HepG2 (cell line): ENCODE results near the gene MECR. TPM values are rescaled to one million over a fixed set of nuclear protein-coding genes. Genes with fewer than 3 reads are reported as not detected.
A peak's percentile ranks its signal among the peaks of the same experiment; 100 is the strongest.

ENCODE experiments used
- GABPB1 ChIP-seq: IDR thresholded peaks from 2 replicates; pipeline ENCODE4 v1.6.1; 2016; ENCODE audit warnings: mild to moderate bottlenecking, missing genetic modification reagents, moderate library complexity, missing compliant biosample characterization
- HMGXB4 ChIP-seq, 2 experiments: sonication (generic) in 1 of 2; formaldehyde crosslinking in 1 of 2; IDR thresholded peaks; 2 replicates each; pipeline versions ENCODE4 v1.4.0 to v1.6.1; 2018 to 2020; ENCODE audit warnings: missing genetic modification reagents in 2 of 2, borderline replicate concordance in 1 of 2, low read depth in 1 of 2, mild to moderate bottlenecking in 1 of 2, missing biosample characterization in 1 of 2
- PAWR ChIP-seq: sonication (generic); formaldehyde crosslinking; IDR thresholded peaks from 2 replicates; pipeline ENCODE4 v1.4.0; 2020; ENCODE audit warnings: missing genetic modification reagents, mild to moderate bottlenecking, borderline replicate concordance
- STAT5B ChIP-seq: sonication (generic); formaldehyde crosslinking; IDR thresholded peaks from 2 replicates; pipeline ENCODE4 v1.4.0; 2020; ENCODE audit warnings: missing genetic modification reagents
- TRIM24 ChIP-seq: sonication (generic); formaldehyde crosslinking; IDR thresholded peaks from 2 replicates; pipeline ENCODE4 v1.8.0; 2022; ENCODE audit warnings: mild to moderate bottlenecking, missing genetic modification reagents
- ZBTB8A ChIP-seq: sonication (generic); formaldehyde crosslinking; IDR thresholded peaks from 2 replicates; pipeline ENCODE4 v1.4.0; 2020; ENCODE audit warnings: mild to moderate bottlenecking, low read depth, missing genetic modification reagents, borderline replicate concordance
- ZC3H4 ChIP-seq: sonication (generic); formaldehyde crosslinking; IDR thresholded peaks from 2 replicates; pipeline ENCODE4 v1.4.0; 2020; ENCODE audit warnings: missing genetic modification reagents, borderline replicate concordance
- ZNF318 ChIP-seq: sonication (generic); formaldehyde crosslinking; IDR thresholded peaks from 2 replicates; pipeline ENCODE4 v1.4.0; 2020; ENCODE audit warnings: mild to moderate bottlenecking, missing genetic modification reagents
- ZNF546 ChIP-seq: sonication (generic); formaldehyde crosslinking; conservative IDR thresholded peaks from 2 replicates; pipeline ENCODE4 v1.8.1; 2023; ENCODE audit warnings: mild to moderate bottlenecking, missing genetic modification reagents
- ZNF879 ChIP-seq: sonication (generic); formaldehyde crosslinking; IDR thresholded peaks from 2 replicates; pipeline ENCODE4 v1.8.1; 2023; ENCODE audit warnings: missing genetic modification reagents
- ZSCAN12 ChIP-seq: sonication (generic); formaldehyde crosslinking; IDR thresholded peaks from 2 replicates; pipeline ENCODE4 v1.9.0; 2021; ENCODE audit warnings: mild to moderate bottlenecking, missing genetic modification reagents
- polyA plus RNA-seq, 8 experiments: library from polyadenylated mRNA; depleted of rRNA in 3 of 8; stranded (reverse) in 7 of 8; unstranded in 1 of 8; fragments of >200 nt; fragmentation: Illumina TruSeq in 4 of 8; extraction: Trizol in 4 of 8; gene quantifications; 2 replicates each; pipeline versions ENCODE4 v1.2.1 to v1.2.3, GENCODE V29; 2011 to 2016; ENCODE audit warnings: low read depth in 4 of 8, missing spikeins in 1 of 8, mixed read lengths in 1 of 8; ENCODE audit not compliant: insufficient read depth in 1 of 8
- total RNA-seq, 5 experiments: library from RNA; depleted of rRNA; stranded (reverse); fragments of >200 nt; fragmentation: Illumina TruSeq; extraction: Trizol; gene quantifications; 2 replicates each; pipeline ENCODE4 v1.2.3, GENCODE V29; 2016; ENCODE audit warnings: low read depth in 1 of 5
- TF ChIP-seq, protein P1 (sequence below): sonication (generic); formaldehyde crosslinking; IDR thresholded peaks from 2 replicates; pipeline ENCODE4 v1.4.0; 2020; ENCODE audit warnings: low read depth, missing genetic modification reagents

The MECR gene
- total and polyA plus RNA-seq, 2 of the 13 experiments (the other 11 are each of a cell fraction or from before 2014, with no cell fraction given): 18.8 to 24.9 TPM

DNA sequence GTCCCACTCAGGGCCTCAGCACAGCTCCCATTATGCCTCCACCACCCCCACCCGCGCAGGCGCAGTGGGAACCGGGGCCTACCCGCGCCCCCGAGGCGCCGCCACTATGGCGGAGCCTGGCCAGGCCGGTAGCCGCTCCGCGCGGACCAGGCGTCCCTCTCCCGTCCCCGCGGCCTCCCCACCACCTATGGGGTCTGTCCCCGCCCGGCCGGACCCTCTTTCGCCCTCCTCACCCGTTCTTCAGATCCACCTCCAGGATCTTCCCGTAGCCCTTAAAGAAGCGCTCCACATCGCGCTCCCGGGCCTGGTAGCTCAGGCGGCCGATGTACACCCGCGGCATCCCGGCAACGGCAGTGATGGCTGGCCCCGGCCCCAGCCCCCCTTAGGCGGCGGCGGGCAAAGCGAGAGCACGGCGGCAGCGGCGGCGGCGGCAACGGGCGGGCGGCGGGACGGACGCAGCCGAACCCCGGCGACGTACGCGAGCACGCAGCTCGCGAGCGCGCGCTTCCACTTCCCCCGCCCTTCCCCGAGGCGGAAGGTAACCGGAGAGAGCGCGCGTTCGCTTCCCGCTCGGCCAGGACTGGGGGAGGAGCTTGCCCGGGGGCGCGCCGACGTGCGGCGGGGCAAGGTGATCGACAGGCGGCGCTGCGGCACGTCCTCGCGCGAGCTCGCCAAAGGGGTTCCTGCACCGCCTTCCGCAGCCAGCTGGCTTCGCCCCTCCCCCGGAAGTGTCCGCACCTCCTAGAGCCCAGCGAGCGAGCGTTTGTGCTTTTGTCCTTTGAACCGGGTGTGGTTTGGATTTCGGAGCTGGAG is 49.1 kb downstream of the MECR start, which contains the start of gene SRSF4 (continued):
- no peak for TF ChIP-seq ZNF318 (CRISPR knock-in tag)
- no peak for TF ChIP-seq ZNF879
- TF ChIP-seq ZNF546 (CRISPR knock-in tag): peak; percentile 77; the same call in 1 of the 2 replicates
- no peak for TF ChIP-seq ZBTB8A (CRISPR knock-in tag)
- TF ChIP-seq TRIM24 (CRISPR knock-in tag): no peak
- no peak for TF ChIP-seq ZSCAN12 (CRISPR knock-in tag)
- TF ChIP-seq HMGXB4 (CRISPR knock-in tag; IDR thresholded peaks at IDR 0.05; ENCODE audit: borderline replicate concordance in 1 of 2, low read depth in 1 of 2): peak; percentile 90 to 92
- TF ChIP-seq GABPB1: peak; percentile 93
- no peak for TF ChIP-seq STAT5B (CRISPR knock-in tag)
- 0 out of 2 replicates have a peak, but pooled peaks have one; percentile 23 for TF ChIP-seq ZC3H4
- no peak for TF ChIP-seq PAWR
- TF ChIP-seq, protein P1, sequence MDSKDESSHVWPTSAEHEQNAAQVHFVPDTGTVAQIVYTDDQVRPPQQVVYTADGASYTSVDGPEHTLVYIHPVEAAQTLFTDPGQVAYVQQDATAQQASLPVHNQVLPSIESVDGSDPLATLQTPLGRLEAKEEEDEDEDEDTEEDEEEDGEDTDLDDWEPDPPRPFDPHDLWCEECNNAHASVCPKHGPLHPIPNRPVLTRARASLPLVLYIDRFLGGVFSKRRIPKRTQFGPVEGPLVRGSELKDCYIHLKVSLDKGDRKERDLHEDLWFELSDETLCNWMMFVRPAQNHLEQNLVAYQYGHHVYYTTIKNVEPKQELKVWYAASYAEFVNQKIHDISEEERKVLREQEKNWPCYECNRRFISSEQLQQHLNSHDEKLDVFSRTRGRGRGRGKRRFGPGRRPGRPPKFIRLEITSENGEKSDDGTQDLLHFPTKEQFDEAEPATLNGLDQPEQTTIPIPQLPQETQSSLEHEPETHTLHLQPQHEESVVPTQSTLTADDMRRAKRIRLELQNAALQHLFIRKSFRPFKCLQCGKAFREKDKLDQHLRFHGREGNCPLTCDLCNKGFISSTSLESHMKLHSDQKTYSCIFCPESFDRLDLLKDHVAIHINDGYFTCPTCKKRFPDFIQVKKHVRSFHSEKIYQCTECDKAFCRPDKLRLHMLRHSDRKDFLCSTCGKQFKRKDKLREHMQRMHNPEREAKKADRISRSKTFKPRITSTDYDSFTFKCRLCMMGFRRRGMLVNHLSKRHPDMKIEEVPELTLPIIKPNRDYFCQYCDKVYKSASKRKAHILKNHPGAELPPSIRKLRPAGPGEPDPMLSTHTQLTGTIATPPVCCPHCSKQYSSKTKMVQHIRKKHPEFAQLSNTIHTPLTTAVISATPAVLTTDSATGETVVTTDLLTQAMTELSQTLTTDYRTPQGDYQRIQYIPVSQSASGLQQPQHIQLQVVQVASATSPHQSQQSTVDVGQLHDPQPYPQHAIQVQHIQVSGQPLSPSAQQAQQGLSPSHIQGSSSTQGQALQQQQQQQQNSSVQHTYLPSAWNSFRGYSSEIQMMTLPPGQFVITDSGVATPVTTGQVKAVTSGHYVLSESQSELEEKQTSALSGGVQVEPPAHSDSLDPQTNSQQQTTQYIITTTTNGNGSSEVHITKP (CRISPR knock-in tag): no peak; the same call in 1 of the 2 replicates
